PC-3 (cell line): ENCODE measurements around the gene GPR25. TPM values are rescaled to one million over a fixed set of nuclear protein-coding genes. Genes with fewer than 3 reads are reported as not detected.
A peak's percentile ranks its signal among the peaks of the same experiment; 100 is the strongest.

Experiments
- ATAC-seq: fragments of 200-7000 bp; cut with Tn5 transposase; 2 replicates; pipeline ENCODE4 v1.9.1; 2020; ENCODE audit warnings: mild to moderate bottlenecking, moderate library complexity
- BruUV-seq: library from RNA; stranded (reverse); fragments of 400-500 nt; replicated peaks from 2 replicates; lab custom pipeline; 2021; lab: Mats Ljungman, UMichigan
- CTCF ChIA-PET: fragments of 300-600 bp; sonication (Branson Sonifier 250); formaldehyde crosslinking; loops from one replicate; lab custom pipeline; 2022; ENCODE audit warnings: antibody characterized with exemption; lab: Charles Lee
- POLR2A ChIA-PET: fragments of 300-600 bp; sonication (Branson Sonifier 250); formaldehyde crosslinking; loops from one replicate; lab custom pipeline; 2022; ENCODE audit warnings: antibody characterized with exemption; ENCODE audit not compliant: unreplicated experiment; lab: Charles Lee
- DNase-seq: peaks from one replicate; pipeline ENCODE4 v3.0.0-alpha.2; 2015
- H2AFZ ChIP-seq: fragments of 300-600 bp; sonication (generic); 2 replicates; pipeline ENCODE4 v1.6.0; 2016; ENCODE audit warnings: antibody characterized with exemption, low read length
- H3F3A ChIP-seq: fragments of 300-600 bp; sonication (generic); one replicate; pipeline ENCODE4 v1.6.0; 2017; ENCODE audit warnings: antibody characterized with exemption, low read length, control low read depth, mild to moderate bottlenecking; ENCODE audit not compliant: unreplicated experiment
- H3K27ac ChIP-seq: fragments of 300-600 bp; sonication (generic); 2 replicates; pipeline ENCODE4 v1.5.1; 2016; ENCODE audit warnings: mild to moderate bottlenecking, low read length
- H3K27me3 ChIP-seq: fragments of 300-600 bp; sonication (generic); 2 replicates; pipeline ENCODE4 v1.6.1; 2016; ENCODE audit warnings: low read length, mixed read lengths
- H3K36me3 ChIP-seq: fragments of 300-600 bp; sonication (generic); 2 replicates; pipeline ENCODE4 v1.6.1; 2016; ENCODE audit warnings: low read depth, mixed run types, low read length, mixed read lengths
- H3K4me1 ChIP-seq: fragments of 300-600 bp; sonication (generic); 2 replicates; pipeline ENCODE4 v1.5.1; 2016; ENCODE audit warnings: low read length; ENCODE audit not compliant: insufficient read depth
- H3K4me2 ChIP-seq: fragments of 300-600 bp; sonication (generic); 2 replicates; pipeline ENCODE4 v1.6.0; 2016; ENCODE audit warnings: low read length
- H3K4me3 ChIP-seq: fragments of 300-600 bp; sonication (generic); 2 replicates; pipeline ENCODE4 v1.5.1; 2016; ENCODE audit warnings: mild to moderate bottlenecking, low read length, mixed read lengths
- H3K79me2 ChIP-seq: fragments of 300-600 bp; sonication (generic); 2 replicates; pipeline ENCODE4 v1.6.1; 2017; ENCODE audit warnings: low read length, mixed read lengths
- H3K9ac ChIP-seq: fragments of 300-600 bp; sonication (generic); 2 replicates; pipeline ENCODE4 v1.6.0; 2016; ENCODE audit warnings: mild to moderate bottlenecking, low read length
- H3K9me2 ChIP-seq: fragments of 300-600 bp; sonication (generic); replicated peaks from 2 replicates; pipeline ENCODE4 v1.6.1; 2016; ENCODE audit warnings: mixed run types, low read length, mixed read lengths
- H3K9me3 ChIP-seq: fragments of 300-600 bp; sonication (generic); 2 replicates; pipeline ENCODE4 v1.6.1; 2016; ENCODE audit warnings: low read length, mixed read lengths
- H4K20me1 ChIP-seq: fragments of 300-600 bp; sonication (generic); 2 replicates; pipeline ENCODE4 v1.6.1; 2016; ENCODE audit warnings: low read length, mixed read lengths
- EZH2 ChIP-seq: fragments of 300-600 bp; sonication (generic); IDR thresholded peaks from one replicate; pipeline ENCODE4 v1.6.1; 2017; ENCODE audit warnings: antibody characterized with exemption, mild to moderate bottlenecking, low read length; ENCODE audit not compliant: unreplicated experiment
- EZH2phosphoT487 ChIP-seq: fragments of 300-600 bp; sonication (generic); IDR thresholded peaks from 2 replicates; pipeline ENCODE4 v1.6.1; 2018; ENCODE audit warnings: mild to moderate bottlenecking, antibody characterized with exemption, low read length, borderline replicate concordance
- intact Hi-C: fragments of 100-400 bp; cut with micrococcal nuclease; formaldehyde crosslinking; loops from 2 replicates; pipeline ENCODE4 v1.9.0; 2023
- total RNA-seq: library from RNA; depleted of rRNA; stranded (reverse); fragments of >200 nt; gene quantifications from 2 replicates; pipeline ENCODE4 v1.2.3, GENCODE V29; 2014
- TF ChIP-seq, protein P1 (sequence below): fragments of 300-600 bp; sonication (generic); conservative IDR thresholded peaks from 2 replicates; pipeline ENCODE4 v1.5.1; 2017; ENCODE audit warnings: antibody characterized with exemption, low read depth, mild to moderate bottlenecking, low read length

The GPR25 gene
- total RNA-seq, 1 experiment from 2014 or later: not detected

DNA sequence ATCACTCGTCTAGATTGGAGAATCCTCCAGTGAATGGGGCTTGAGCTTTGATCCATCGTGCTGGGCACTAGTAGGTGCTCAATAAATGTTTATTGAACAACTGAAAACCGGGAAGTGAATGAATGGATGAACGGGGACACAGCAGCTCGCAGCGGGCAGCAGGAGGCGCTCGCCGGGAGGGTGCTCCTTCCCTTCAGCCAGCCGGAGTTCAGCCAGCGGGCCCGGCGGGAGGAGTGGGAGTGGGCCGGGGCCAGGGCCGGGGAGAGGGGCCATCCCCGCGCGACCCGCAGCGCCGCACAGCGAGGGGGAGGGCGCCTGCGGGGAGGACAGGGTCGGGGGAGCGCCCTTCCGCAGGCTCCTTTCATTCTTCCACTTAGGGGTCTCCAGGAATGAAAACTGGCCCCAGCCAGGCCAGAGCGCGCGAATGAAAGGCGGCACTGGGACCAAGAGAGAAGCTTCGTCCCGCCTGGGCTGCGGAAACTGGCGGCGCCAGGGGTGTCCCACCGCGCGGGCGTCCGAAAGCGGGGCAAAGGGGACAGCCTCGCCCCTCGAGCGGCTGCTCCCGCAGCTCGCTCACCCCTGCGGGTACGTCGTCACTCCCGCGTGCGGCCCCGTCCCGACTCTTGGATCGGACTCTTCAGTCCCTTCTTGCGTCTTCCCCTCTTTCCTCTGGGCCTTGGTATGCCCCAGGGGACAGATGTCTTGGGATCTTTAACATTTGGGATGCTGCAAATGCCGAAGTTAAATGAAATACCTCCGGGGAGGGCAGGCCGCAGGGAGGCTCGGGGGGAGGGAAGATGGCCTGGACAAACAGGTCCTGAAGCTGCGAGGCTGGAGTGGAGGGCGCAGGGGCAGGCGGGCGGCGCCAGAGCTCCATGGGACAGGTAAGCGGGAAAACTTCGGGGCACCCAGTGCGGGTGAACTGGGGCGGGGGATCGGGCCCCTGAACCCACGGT, 18.3 kb downstream of the GPR25 start:
- ATAC-seq (peak; percentile 51), DNase-seq (peak; percentile 95)
- no peaks in the 10 kb centered on the region for H4K20me1 ChIP-seq
- TSS peak; percentile 23 for BruUV-seq
- intact Hi-C loops: loop anchor here (1.0 to 5.0 kb wide), 3 partner anchors 78 to 221 kb away; partner anchors contain the start of gene CACNA1S
- CTCF ChIA-PET: interaction anchor here (0.5 to 1.5 kb wide), 7 partner anchors 11 to 382 kb away, joined by 3 to 12 read pairs (median 3); no protein-coding TSS in a partner anchor
- H3K27me3 ChIP-seq: no peaks in the 10 kb centered on the region
- H3F3A ChIP-seq: peaks cover 13% of the 10 kb centered on the region
- TF ChIP-seq EZH2phosphoT487: no peak
- TF ChIP-seq, protein P1, sequence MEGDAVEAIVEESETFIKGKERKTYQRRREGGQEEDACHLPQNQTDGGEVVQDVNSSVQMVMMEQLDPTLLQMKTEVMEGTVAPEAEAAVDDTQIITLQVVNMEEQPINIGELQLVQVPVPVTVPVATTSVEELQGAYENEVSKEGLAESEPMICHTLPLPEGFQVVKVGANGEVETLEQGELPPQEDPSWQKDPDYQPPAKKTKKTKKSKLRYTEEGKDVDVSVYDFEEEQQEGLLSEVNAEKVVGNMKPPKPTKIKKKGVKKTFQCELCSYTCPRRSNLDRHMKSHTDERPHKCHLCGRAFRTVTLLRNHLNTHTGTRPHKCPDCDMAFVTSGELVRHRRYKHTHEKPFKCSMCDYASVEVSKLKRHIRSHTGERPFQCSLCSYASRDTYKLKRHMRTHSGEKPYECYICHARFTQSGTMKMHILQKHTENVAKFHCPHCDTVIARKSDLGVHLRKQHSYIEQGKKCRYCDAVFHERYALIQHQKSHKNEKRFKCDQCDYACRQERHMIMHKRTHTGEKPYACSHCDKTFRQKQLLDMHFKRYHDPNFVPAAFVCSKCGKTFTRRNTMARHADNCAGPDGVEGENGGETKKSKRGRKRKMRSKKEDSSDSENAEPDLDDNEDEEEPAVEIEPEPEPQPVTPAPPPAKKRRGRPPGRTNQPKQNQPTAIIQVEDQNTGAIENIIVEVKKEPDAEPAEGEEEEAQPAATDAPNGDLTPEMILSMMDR: peak; percentile 100
- no peaks in the 10 kb centered on the region for H3K9me3 ChIP-seq
- no peaks in the 10 kb centered on the region for H3K9me2 ChIP-seq
- POLR2A ChIA-PET: interaction anchor here (0.5 to 0.7 kb wide), 2 partner anchors 23 to 34 kb away, joined by 4 read pairs; no protein-coding TSS in a partner anchor
- peaks cover 54% of the 10 kb centered on the region for H3K79me2 ChIP-seq
- no peaks in the 10 kb centered on the region for H3K36me3 ChIP-seq
- H2AFZ ChIP-seq: peak overlapping the region; percentile 89
- peak overlapping the region; percentile 83 for H3K9ac ChIP-seq
- H3K4me1 ChIP-seq: peaks cover 59% of the 10 kb centered on the region
- H3K4me2 ChIP-seq: peak overlapping the region; percentile 86
- H3K27ac ChIP-seq: peak overlapping the region; percentile 74
- peak overlapping the region; percentile 67 for H3K4me3 ChIP-seq

DNA sequence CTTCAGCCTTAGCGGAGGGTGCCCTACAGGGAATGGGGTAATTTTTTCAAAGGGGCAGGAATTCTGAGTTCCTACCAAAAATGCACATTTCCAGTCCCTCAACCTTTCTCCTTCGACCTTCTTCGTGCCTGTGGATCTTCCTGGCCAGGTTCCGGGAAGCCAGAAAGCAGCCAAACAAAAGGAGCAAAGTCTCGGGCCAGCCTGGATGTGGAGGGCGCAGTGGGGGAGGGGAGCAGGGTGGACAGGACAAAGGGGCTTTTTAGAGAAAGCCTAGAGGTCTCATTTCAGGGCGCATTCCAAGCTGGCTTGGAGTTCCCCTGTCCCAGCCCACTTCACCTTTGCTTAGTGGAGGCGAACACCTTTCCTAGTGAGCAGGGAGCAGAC, 19.0 kb downstream of the GPR25 start:
- BruUV-seq: no TSS peak
- H3F3A ChIP-seq: peaks cover 13% of the 10 kb centered on the region
- peak overlapping the region; percentile 89 for H2AFZ ChIP-seq
- H4K20me1 ChIP-seq: no peaks in the 10 kb centered on the region
- H3K4me2 ChIP-seq: peak overlapping the region; percentile 86
- no peaks in the 10 kb centered on the region for H3K9me3 ChIP-seq
- intact Hi-C loops: loop anchor here (1.0 to 5.0 kb wide), 3 partner anchors 77 to 221 kb away; partner anchors contain the start of gene CACNA1S
- ChIA-PET POLR2A (no interaction called here), CTCF (interaction anchor here (1.2 to 1.5 kb wide), 3 partner anchors 80 to 151 kb away, joined by 3 to 12 read pairs (median 5); no protein-coding TSS in a partner anchor)
- ATAC-seq (no peak), DNase-seq (peak; percentile 55)
- no peaks in the 10 kb centered on the region for H3K9me2 ChIP-seq
- H3K4me3 ChIP-seq: peak overlapping the region; percentile 67
- no peaks in the 10 kb centered on the region for H3K36me3 ChIP-seq
- peak overlapping the region; percentile 74 for H3K27ac ChIP-seq
- H3K79me2 ChIP-seq: peaks cover 58% of the 10 kb centered on the region
- no peaks in the 10 kb centered on the region for H3K27me3 ChIP-seq
- peak overlapping the region; percentile 83 for H3K9ac ChIP-seq
- TF ChIP-seq EZH2phosphoT487 (no peak), EZH2 (no peak)
- TF ChIP-seq, protein P1: no peak
- H3K4me1 ChIP-seq: peaks cover 65% of the 10 kb centered on the region
